ENCODE measurements around the gene SFXN2.

SFXN2 gene

GRCh38 chr10:102678068-102678400 lies 36.4 kb upstream of the SFXN2 start:
- Histone ChIP-seq H3K4me2 (ENCODE audit: low read depth, low read length, poor library complexity, severe bottlenecking) (no peak overlapping the region), H3K36me3 (ENCODE audit: insufficient read depth, low read length) (no peaks in the 10 kb centered on the region; the same call in 1 of the 2 replicates), H3K9ac (ENCODE audit: low read depth, low read length, poor library complexity, severe bottlenecking) (no peak overlapping the region), H3F3A (ENCODE audit: low read depth) (no peaks in the 10 kb centered on the region), H3K79me2 (ENCODE audit: insufficient read depth, low read length) (no peaks in the 10 kb centered on the region), H3K4me1 (ENCODE audit: insufficient read depth, low read length, poor library complexity, severe bottlenecking) (peaks cover 52% of the 10 kb centered on the region), H3K27me3 (ENCODE audit: insufficient read depth, low read length, poor library complexity, severe bottlenecking) (no peaks in the 10 kb centered on the region), H3K9me3 (ENCODE audit: insufficient read depth, low read depth, low read length) (no peaks in the 10 kb centered on the region), H3K9me2 (replicated peaks; ENCODE audit: low read depth, low read length) (no peaks in the 10 kb centered on the region), H3K4me3 (ENCODE audit: low read length, poor library complexity, severe bottlenecking) (no peak overlapping the region), H4K20me1 (ENCODE audit: insufficient read depth, low read length, poor library complexity, severe bottlenecking) (no peaks in the 10 kb centered on the region), H2AFZ (ENCODE audit: low read length) (no peak overlapping the region)
- TF ChIP-seq, protein P1, sequence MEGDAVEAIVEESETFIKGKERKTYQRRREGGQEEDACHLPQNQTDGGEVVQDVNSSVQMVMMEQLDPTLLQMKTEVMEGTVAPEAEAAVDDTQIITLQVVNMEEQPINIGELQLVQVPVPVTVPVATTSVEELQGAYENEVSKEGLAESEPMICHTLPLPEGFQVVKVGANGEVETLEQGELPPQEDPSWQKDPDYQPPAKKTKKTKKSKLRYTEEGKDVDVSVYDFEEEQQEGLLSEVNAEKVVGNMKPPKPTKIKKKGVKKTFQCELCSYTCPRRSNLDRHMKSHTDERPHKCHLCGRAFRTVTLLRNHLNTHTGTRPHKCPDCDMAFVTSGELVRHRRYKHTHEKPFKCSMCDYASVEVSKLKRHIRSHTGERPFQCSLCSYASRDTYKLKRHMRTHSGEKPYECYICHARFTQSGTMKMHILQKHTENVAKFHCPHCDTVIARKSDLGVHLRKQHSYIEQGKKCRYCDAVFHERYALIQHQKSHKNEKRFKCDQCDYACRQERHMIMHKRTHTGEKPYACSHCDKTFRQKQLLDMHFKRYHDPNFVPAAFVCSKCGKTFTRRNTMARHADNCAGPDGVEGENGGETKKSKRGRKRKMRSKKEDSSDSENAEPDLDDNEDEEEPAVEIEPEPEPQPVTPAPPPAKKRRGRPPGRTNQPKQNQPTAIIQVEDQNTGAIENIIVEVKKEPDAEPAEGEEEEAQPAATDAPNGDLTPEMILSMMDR (conservative IDR thresholded peaks at IDR 0.05; ENCODE audit: low read length), result no peak
- TF ChIP-seq EZH2phosphoT487 (IDR thresholded peaks at IDR 0.05; ENCODE audit: borderline replicate concordance), result no peak

DNA sequence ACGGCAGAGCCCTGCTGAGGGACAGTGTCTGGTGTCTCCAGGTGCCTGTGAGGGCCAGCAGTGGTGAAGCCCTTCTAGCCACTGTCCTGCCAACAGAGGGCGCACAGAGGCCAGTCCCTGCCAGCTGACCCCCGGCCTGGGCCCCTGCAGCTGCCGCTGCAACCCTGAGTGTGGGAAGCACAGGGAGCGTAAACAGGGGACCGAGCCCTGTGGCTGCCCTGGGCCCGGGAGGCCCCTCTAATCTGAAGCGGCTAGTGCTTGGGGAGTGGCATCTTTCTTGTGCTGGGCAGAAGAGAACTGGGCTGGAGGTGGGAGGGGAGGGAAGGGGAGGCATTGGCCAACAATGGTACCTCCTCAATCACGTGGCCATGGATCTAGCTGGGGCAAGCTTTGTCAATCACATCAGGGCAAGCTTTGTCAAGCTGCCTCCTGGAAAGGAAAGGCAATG lies 35.6 kb upstream of the SFXN2 start:
- no peaks in the 10 kb centered on the region for H3K9me3 ChIP-seq (ENCODE audit: insufficient read depth, low read depth, low read length)
- H3K36me3 ChIP-seq (ENCODE audit: insufficient read depth, low read length), result no peaks in the 10 kb centered on the region; the same call in 1 of the 2 replicates
- H3K27me3 ChIP-seq (ENCODE audit: insufficient read depth, low read length, poor library complexity, severe bottlenecking), result no peaks in the 10 kb centered on the region
- H2AFZ ChIP-seq (ENCODE audit: low read length), result no peak overlapping the region
- H3K79me2 ChIP-seq (ENCODE audit: insufficient read depth, low read length), result no peaks in the 10 kb centered on the region
- H4K20me1 ChIP-seq (ENCODE audit: insufficient read depth, low read length, poor library complexity, severe bottlenecking), result no peaks in the 10 kb centered on the region
- no peaks in the 10 kb centered on the region for H3F3A ChIP-seq (ENCODE audit: low read depth)
- H3K4me1 ChIP-seq (ENCODE audit: insufficient read depth, low read length, poor library complexity, severe bottlenecking), result peaks cover 45% of the 10 kb centered on the region
- no peak overlapping the region for H3K4me3 ChIP-seq (ENCODE audit: low read length, poor library complexity, severe bottlenecking)
- H3K9me2 ChIP-seq (replicated peaks; ENCODE audit: low read depth, low read length), result no peaks in the 10 kb centered on the region
- no peak overlapping the region for H3K9ac ChIP-seq (ENCODE audit: low read depth, low read length, poor library complexity, severe bottlenecking)
- peak overlapping the region; percentile 24 for H3K4me2 ChIP-seq (ENCODE audit: low read depth, low read length, poor library complexity, severe bottlenecking)
- no peak for TF ChIP-seq EZH2phosphoT487 (IDR thresholded peaks at IDR 0.05; ENCODE audit: borderline replicate concordance)
- TF ChIP-seq, protein P1 (conservative IDR thresholded peaks at IDR 0.05; ENCODE audit: low read length), result peak; percentile 78

GRCh38 chr10:102679596-102679995 lies 34.8 kb upstream of the SFXN2 start:
- TF ChIP-seq, protein P1 (conservative IDR thresholded peaks at IDR 0.05; ENCODE audit: low read length), result no peak
- no peak for TF ChIP-seq EZH2phosphoT487 (IDR thresholded peaks at IDR 0.05; ENCODE audit: borderline replicate concordance)
- H3K9me3 ChIP-seq (ENCODE audit: insufficient read depth, low read depth, low read length), result no peaks in the 10 kb centered on the region
- H3K4me3 ChIP-seq (ENCODE audit: low read length, poor library complexity, severe bottlenecking), result no peak overlapping the region
- H2AFZ ChIP-seq (ENCODE audit: low read length), result no peak overlapping the region
- H3K36me3 ChIP-seq (ENCODE audit: insufficient read depth, low read length), result no peaks in the 10 kb centered on the region; the same call in 1 of the 2 replicates
- H3K9me2 ChIP-seq (replicated peaks; ENCODE audit: low read depth, low read length), result no peaks in the 10 kb centered on the region
- H3K4me1 ChIP-seq (ENCODE audit: insufficient read depth, low read length, poor library complexity, severe bottlenecking), result peaks cover 38% of the 10 kb centered on the region
- no peaks in the 10 kb centered on the region for H3K79me2 ChIP-seq (ENCODE audit: insufficient read depth, low read length)
- no peaks in the 10 kb centered on the region for H3F3A ChIP-seq (ENCODE audit: low read depth)
- no peaks in the 10 kb centered on the region for H4K20me1 ChIP-seq (ENCODE audit: insufficient read depth, low read length, poor library complexity, severe bottlenecking)
- no peak overlapping the region for H3K9ac ChIP-seq (ENCODE audit: low read depth, low read length, poor library complexity, severe bottlenecking)
- H3K27me3 ChIP-seq (ENCODE audit: insufficient read depth, low read length, poor library complexity, severe bottlenecking), result no peaks in the 10 kb centered on the region
- no peak overlapping the region for H3K4me2 ChIP-seq (ENCODE audit: low read depth, low read length, poor library complexity, severe bottlenecking)
